H9 (cell line): ENCODE data around the gene IQSEC2. TPM values are rescaled to one million over a fixed set of nuclear protein-coding genes. Genes with fewer than 3 reads are reported as not detected.

Experiments used
- DNase-seq: peaks from one replicate; pipeline ENCODE4 v3.0.0-alpha.2; 2017
- H2AFZ ChIP-seq: one replicate; pipeline ENCODE4 v1.6.1; 2013; ENCODE audit warnings: mild to moderate bottlenecking, low read length, control low read depth, moderate library complexity
- H2AK5ac ChIP-seq: 2 replicates; pipeline ENCODE4 v1.6.1; 2013; ENCODE audit warnings: low read length, control low read depth, mixed read lengths; ENCODE audit not compliant: insufficient read length
- H2BK120ac ChIP-seq: one replicate; pipeline ENCODE4 v1.6.1; 2013; ENCODE audit warnings: low read depth, mild to moderate bottlenecking, low read length, control low read depth, inconsistent platforms; ENCODE audit not compliant: poor library complexity, severe bottlenecking
- H2BK12ac ChIP-seq: 2 replicates; pipeline ENCODE4 v1.6.1; 2013; ENCODE audit warnings: low read length, control low read depth, mixed read lengths, low read depth; ENCODE audit not compliant: insufficient read length
- H2BK15ac ChIP-seq: 2 replicates; pipeline ENCODE4 v1.6.1; 2013; ENCODE audit warnings: low read depth, low read length, control low read depth
- H2BK20ac ChIP-seq: one replicate; pipeline ENCODE4 v1.6.1; 2013; ENCODE audit warnings: low read depth, mild to moderate bottlenecking, low read length, control low read depth, inconsistent platforms; ENCODE audit not compliant: poor library complexity, severe bottlenecking
- H2BK5ac ChIP-seq: 2 replicates; pipeline ENCODE4 v1.6.1; 2013; ENCODE audit warnings: low read length, control low read depth, mixed read lengths; ENCODE audit not compliant: insufficient read length
- H3K14ac ChIP-seq: 2 replicates; pipeline ENCODE4 v1.6.1; 2013; ENCODE audit warnings: low read length, control low read depth; ENCODE audit not compliant: insufficient read depth
- H3K18ac ChIP-seq: 2 replicates; pipeline ENCODE4 v1.6.1; 2013; ENCODE audit warnings: low read depth, mild to moderate bottlenecking, mixed read lengths, low read length, control low read depth; ENCODE audit not compliant: insufficient read length
- H3K23ac ChIP-seq: 2 replicates; pipeline ENCODE4 v1.6.1; 2013; ENCODE audit warnings: low read length, control low read depth, mixed read lengths, low read depth; ENCODE audit not compliant: insufficient read length
- H3K23me2 ChIP-seq: 2 replicates; pipeline ENCODE4 v1.6.1; 2013; ENCODE audit warnings: low read depth, mild to moderate bottlenecking, mixed read lengths, low read length, control low read depth; ENCODE audit not compliant: insufficient read length, poor library complexity, severe bottlenecking
- H3K27ac ChIP-seq: 2 replicates; pipeline ENCODE4 v1.5.1; 2013; ENCODE audit warnings: low read length, control low read depth, mixed read lengths, low read depth; ENCODE audit not compliant: insufficient read length
- H3K27me3 ChIP-seq: 2 replicates; pipeline ENCODE4 v1.6.1; 2013; ENCODE audit warnings: low read length, control low read depth, inconsistent platforms; ENCODE audit not compliant: insufficient read depth
- H3K4ac ChIP-seq: 2 replicates; pipeline ENCODE4 v1.6.1; 2013; ENCODE audit warnings: low read depth, mild to moderate bottlenecking, control low read depth, inconsistent platforms, low read length, moderate library complexity
- H3K4me1 ChIP-seq: 2 replicates; pipeline ENCODE4 v1.6.1; 2013; ENCODE audit warnings: low read length, control low read depth, inconsistent platforms; ENCODE audit not compliant: insufficient read depth
- H3K4me2 ChIP-seq: 2 replicates; pipeline ENCODE4 v1.6.1; 2013; ENCODE audit warnings: low read length, control low read depth, mixed read lengths; ENCODE audit not compliant: insufficient read length, insufficient read depth
- H3K56ac ChIP-seq: 2 replicates; pipeline ENCODE4 v1.6.1; 2013; ENCODE audit warnings: low read depth, mild to moderate bottlenecking, mixed read lengths, low read length, control low read depth; ENCODE audit not compliant: insufficient read length
- H3K79me1 ChIP-seq: 2 replicates; pipeline ENCODE4 v1.6.1; 2013; ENCODE audit warnings: low read depth, mild to moderate bottlenecking, moderate library complexity, low read length, control low read depth, inconsistent platforms; ENCODE audit not compliant: insufficient read depth, poor library complexity, severe bottlenecking
- H3K79me2 ChIP-seq: 2 replicates; pipeline ENCODE4 v1.6.1; 2013; ENCODE audit warnings: low read length, control low read depth, inconsistent platforms; ENCODE audit not compliant: insufficient read depth
- H3K9ac ChIP-seq: 2 replicates; pipeline ENCODE4 v1.6.1; 2013; ENCODE audit warnings: low read length, control low read depth, mixed read lengths; ENCODE audit not compliant: insufficient read length; ENCODE audit errors: extremely low read depth
- H3K9me3 ChIP-seq: one replicate; pipeline ENCODE4 v1.6.1; 2013; ENCODE audit warnings: low read depth, low read length, inconsistent platforms; ENCODE audit not compliant: control insufficient read depth
- H3T11ph ChIP-seq: one replicate; pipeline ENCODE4 v1.6.1; 2013; ENCODE audit warnings: mild to moderate bottlenecking, low read length, control low read depth, inconsistent platforms
- H4K20me1 ChIP-seq: one replicate; pipeline ENCODE4 v1.6.1; 2013; ENCODE audit not compliant: control insufficient read depth, insufficient read length, insufficient read depth
- H4K5ac ChIP-seq: 2 replicates; pipeline ENCODE4 v1.6.1; 2013; ENCODE audit warnings: low read depth, mild to moderate bottlenecking, mixed read lengths, low read length, control low read depth; ENCODE audit not compliant: insufficient read length
- H4K8ac ChIP-seq: replicated peaks from 2 replicates; pipeline ENCODE4 v1.6.1; 2013; ENCODE audit warnings: low read length, control low read depth, mixed read lengths, low read depth; ENCODE audit not compliant: insufficient read length
- H4K91ac ChIP-seq: 2 replicates; pipeline ENCODE4 v1.6.1; 2013; ENCODE audit warnings: low read depth, mild to moderate bottlenecking, moderate library complexity, mixed read lengths, low read length, control low read depth; ENCODE audit not compliant: insufficient read length
- H3K27ac Mint-ChIP-seq, 3 experiments: 2 replicates in 2 of 3; 3 replicates in 1 of 3; pipeline ENCODE4 v1.8.0; 2020 to 2021; ENCODE audit warnings: mixed read lengths in 3 of 3, mild to moderate bottlenecking in 1 of 3, moderate library complexity in 1 of 3
- H3K27me3 Mint-ChIP-seq: 2 replicates; pipeline ENCODE4 v1.8.0; 2021; ENCODE audit warnings: low read depth, mild to moderate bottlenecking, moderate library complexity, mixed read lengths
- H3K36me3 Mint-ChIP-seq, 3 experiments: 2 replicates in 2 of 3; 3 replicates in 1 of 3; pipeline ENCODE4 v1.8.0; 2020 to 2021; ENCODE audit warnings: low read depth in 3 of 3, mixed read lengths in 3 of 3; ENCODE audit not compliant: insufficient read depth in 1 of 3
- H3K4me1 Mint-ChIP-seq, 2 experiments: 2 replicates each; pipeline ENCODE4 v1.8.0; 2020; ENCODE audit warnings: mixed read lengths in 2 of 2
- H3K4me3 Mint-ChIP-seq, 2 experiments: 2 replicates in 1 of 2; 3 replicates in 1 of 2; pipeline ENCODE4 v1.8.0; 2020 to 2021; ENCODE audit warnings: mild to moderate bottlenecking in 2 of 2, mixed read lengths in 2 of 2, moderate library complexity in 1 of 2
- H3K9me3 Mint-ChIP-seq, 2 experiments: 2 replicates in 1 of 2; 3 replicates in 1 of 2; pipeline ENCODE4 v1.8.0; 2020; ENCODE audit warnings: mild to moderate bottlenecking in 2 of 2, mixed read lengths in 2 of 2, moderate library complexity in 1 of 2
- WGBS: extraction: QIAGEN DNeasy Blood & Tissue Kit; methylation state at CpG from one replicate; pipeline ENCODE4 v1.1.7; 2013; ENCODE audit warnings: missing lambda C conversion rate, low lambda C conversion rate, mixed read lengths; ENCODE audit not compliant: insufficient read length; ENCODE audit errors: extremely low coverage; 5-methylcytosine and 5-hydroxymethylcytosine counted together
- total RNA-seq: library from RNA; stranded (reverse); gene quantifications from 2 replicates; pipeline ENCODE4 v1.2.1, GENCODE V29; 2021
- TF ChIP-seq, protein P1 (sequence below): fragments of 200-600 bp; sonication (generic); conservative IDR thresholded peaks from 3 replicates; pipeline ENCODE4 v1.8.0; 2021; ENCODE audit warnings: antibody characterized with exemption, mild to moderate bottlenecking

The IQSEC2 gene
- total RNA-seq, 1 experiment from 2014 or later = 7.0 TPM

DNA sequence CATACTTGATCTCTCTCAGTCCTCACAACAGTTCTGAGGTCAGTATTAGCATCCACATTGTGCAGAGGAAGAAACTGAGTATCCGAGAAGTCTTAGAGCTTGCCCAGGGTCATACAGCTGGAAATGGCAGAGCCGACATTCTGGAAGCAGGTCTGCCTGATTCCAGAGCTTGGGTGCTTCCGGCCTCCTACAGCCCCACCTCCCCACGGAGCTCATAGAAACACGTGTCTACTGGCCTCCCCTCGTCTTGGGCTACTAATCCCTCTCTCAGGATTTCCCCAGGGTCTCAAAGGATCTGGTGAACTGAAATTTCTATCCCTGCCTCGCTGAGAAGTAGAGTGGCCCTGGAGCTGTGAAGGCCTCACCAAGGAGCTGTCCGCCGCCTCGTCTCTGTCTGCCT lies 44.3 kb downstream of the IQSEC2 start:
- no peaks in the 10 kb centered on the region for H3K23me2 ChIP-seq
- TF ChIP-seq, protein P1, sequence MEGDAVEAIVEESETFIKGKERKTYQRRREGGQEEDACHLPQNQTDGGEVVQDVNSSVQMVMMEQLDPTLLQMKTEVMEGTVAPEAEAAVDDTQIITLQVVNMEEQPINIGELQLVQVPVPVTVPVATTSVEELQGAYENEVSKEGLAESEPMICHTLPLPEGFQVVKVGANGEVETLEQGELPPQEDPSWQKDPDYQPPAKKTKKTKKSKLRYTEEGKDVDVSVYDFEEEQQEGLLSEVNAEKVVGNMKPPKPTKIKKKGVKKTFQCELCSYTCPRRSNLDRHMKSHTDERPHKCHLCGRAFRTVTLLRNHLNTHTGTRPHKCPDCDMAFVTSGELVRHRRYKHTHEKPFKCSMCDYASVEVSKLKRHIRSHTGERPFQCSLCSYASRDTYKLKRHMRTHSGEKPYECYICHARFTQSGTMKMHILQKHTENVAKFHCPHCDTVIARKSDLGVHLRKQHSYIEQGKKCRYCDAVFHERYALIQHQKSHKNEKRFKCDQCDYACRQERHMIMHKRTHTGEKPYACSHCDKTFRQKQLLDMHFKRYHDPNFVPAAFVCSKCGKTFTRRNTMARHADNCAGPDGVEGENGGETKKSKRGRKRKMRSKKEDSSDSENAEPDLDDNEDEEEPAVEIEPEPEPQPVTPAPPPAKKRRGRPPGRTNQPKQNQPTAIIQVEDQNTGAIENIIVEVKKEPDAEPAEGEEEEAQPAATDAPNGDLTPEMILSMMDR = no peak
- no peak overlapping the region for H3K27ac Mint-ChIP-seq
- peaks cover 40% of the 10 kb centered on the region for H3K9me3 ChIP-seq
- no peaks in the 10 kb centered on the region for H3K4me1 ChIP-seq
- no peak overlapping the region for H3K4me3 Mint-ChIP-seq
- H2BK20ac ChIP-seq = no peak overlapping the region
- H4K20me1 ChIP-seq = no peaks in the 10 kb centered on the region
- H3K79me1 ChIP-seq = no peaks in the 10 kb centered on the region
- H3K9ac ChIP-seq = no peak overlapping the region
- H2AK5ac ChIP-seq = no peak overlapping the region
- no peak overlapping the region for H4K91ac ChIP-seq
- H4K8ac ChIP-seq = no peak overlapping the region
- H3K36me3 Mint-ChIP-seq = peaks cover 4 to 33% (median 20%) of the 10 kb centered on the region in 3 experiments
- H3K4me2 ChIP-seq = no peak overlapping the region
- no CpG with 5 or more reads among the region's 10 CpGs for WGBS
- H3K18ac ChIP-seq = no peak overlapping the region
- H3K14ac ChIP-seq = no peak overlapping the region
- H2AFZ ChIP-seq = no peak overlapping the region
- H2BK15ac ChIP-seq = no peak overlapping the region
- H2BK120ac ChIP-seq = no peak overlapping the region
- H4K5ac ChIP-seq = no peak overlapping the region
- H3K9me3 Mint-ChIP-seq = peaks cover 54 to 78% of the 10 kb centered on the region in 2 experiments
- H2BK5ac ChIP-seq = no peak overlapping the region
- no peak overlapping the region for H3K27ac ChIP-seq
- no peaks in the 10 kb centered on the region for H3K27me3 ChIP-seq
- no peak overlapping the region for H3K4ac ChIP-seq
- H3K23ac ChIP-seq = no peak overlapping the region
- no peak overlapping the region for H3K56ac ChIP-seq
- H3K27me3 Mint-ChIP-seq = no peaks in the 10 kb centered on the region; the same call in 1 of the 2 replicates
- H3K4me1 Mint-ChIP-seq = no peaks in the 10 kb centered on the region
- no peak overlapping the region for H2BK12ac ChIP-seq
- H3K79me2 ChIP-seq = no peaks in the 10 kb centered on the region
- no peak overlapping the region for H3T11ph ChIP-seq
- no peak for DNase-seq
